GM12874 (cell line): ENCODE data around the gene AQP1.
A peak's percentile ranks its signal among the peaks of the same experiment; 100 is the strongest.

Experiments
- TF ChIP-seq, protein P1 (sequence below): IDR thresholded peaks from 2 replicates; pipeline ENCODE4 v1.5.1; 2011; ENCODE audit warnings: low read depth, mild to moderate bottlenecking, control low read depth, low read length, moderate library complexity; ENCODE audit not compliant: insufficient read depth

The AQP1 gene

DNA sequence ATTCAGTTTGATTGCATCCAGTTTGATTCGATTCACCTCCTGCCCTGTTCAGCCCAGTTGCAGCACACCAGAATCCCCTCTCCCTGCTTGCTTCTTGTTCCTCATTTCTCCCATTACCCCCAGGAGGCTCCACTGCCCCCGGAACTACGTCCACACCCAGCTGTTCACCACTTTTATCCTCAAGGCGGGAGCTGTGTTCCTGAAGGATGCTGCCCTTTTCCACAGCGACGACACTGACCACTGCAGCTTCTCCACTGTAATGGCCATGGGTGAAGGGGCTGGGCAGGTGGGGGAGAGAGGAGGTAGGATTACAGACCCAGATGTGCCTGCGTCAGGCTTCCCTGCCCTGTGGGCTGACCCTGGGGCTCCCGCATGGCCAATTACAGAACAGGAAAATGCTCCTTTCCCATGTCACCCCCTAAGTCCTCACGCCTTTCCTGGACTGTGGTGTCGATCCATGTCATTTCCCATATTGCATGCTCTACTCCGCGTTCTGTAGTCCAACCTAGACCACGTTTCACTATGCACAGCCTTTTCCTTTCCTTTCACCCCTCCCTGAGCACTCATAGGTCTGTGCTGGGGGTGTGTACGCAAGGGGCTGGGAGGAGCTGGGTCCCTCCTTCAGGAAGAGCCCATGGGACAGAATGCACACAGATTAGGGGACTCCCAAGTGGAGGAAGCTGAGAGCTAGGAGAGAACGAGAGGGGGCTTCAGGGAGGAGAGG, 60.3 kb downstream of the AQP1 start:
- TF ChIP-seq, protein P1, sequence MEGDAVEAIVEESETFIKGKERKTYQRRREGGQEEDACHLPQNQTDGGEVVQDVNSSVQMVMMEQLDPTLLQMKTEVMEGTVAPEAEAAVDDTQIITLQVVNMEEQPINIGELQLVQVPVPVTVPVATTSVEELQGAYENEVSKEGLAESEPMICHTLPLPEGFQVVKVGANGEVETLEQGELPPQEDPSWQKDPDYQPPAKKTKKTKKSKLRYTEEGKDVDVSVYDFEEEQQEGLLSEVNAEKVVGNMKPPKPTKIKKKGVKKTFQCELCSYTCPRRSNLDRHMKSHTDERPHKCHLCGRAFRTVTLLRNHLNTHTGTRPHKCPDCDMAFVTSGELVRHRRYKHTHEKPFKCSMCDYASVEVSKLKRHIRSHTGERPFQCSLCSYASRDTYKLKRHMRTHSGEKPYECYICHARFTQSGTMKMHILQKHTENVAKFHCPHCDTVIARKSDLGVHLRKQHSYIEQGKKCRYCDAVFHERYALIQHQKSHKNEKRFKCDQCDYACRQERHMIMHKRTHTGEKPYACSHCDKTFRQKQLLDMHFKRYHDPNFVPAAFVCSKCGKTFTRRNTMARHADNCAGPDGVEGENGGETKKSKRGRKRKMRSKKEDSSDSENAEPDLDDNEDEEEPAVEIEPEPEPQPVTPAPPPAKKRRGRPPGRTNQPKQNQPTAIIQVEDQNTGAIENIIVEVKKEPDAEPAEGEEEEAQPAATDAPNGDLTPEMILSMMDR = no peak

DNA sequence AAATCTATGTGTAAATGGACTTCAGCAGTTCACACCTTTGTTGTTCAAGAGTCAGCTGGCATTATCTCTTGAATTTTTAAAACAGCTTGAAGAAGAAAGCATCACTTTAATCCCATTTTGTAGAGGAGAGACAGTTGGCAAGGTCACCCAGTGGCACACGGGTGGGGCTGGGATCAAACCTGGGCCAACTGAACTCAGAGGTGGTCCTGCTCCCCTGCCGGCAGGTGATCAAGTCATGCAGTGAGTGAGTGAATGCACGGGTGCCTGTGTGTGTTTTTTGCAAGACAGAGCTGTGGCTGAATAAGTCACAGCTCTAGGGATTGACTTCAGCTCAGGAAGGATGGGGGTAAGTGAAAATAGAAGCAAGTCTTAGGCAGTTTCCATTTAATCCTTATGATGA, 61.6 kb downstream of the AQP1 start:
- TF ChIP-seq, protein P1 = no peak

DNA sequence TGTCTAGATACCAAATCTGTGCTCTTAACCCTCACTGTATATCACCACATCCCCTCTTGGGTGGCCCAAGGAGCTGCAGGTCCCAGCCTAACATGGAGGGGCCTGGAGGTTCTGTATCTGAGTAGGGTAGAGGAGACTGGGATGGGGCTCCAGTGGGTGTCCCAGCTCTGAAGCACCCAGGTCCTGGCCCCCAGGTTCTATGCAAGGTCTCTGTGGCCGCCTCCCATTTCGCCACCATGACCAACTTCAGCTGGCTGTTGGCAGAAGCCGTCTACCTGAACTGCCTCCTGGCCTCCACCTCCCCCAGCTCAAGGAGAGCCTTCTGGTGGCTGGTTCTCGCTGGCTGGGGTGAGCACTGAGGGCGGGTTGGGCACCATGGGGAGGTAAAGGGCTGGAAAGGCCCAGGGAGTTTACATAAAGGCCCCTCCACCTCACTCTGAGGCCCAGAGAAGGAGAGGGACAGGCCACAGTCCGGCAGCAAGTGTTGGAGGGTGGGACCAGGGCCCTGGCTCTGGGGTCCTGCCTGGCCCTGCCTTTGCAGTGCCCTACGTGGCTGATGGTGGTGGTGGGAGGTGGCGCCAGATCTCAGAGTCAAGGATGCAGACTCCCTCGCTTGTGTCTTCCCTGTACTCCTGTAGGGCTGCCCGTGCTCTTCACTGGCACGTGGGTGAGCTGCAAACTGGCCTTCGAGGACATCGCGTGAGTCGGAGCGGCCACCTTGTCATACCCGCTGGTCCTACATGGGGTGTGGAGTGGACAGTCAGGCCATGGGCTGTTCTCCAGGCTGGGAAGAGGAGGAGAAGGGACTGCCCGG, 62.3 kb downstream of the AQP1 start:
- TF ChIP-seq, protein P1 = no peak

DNA sequence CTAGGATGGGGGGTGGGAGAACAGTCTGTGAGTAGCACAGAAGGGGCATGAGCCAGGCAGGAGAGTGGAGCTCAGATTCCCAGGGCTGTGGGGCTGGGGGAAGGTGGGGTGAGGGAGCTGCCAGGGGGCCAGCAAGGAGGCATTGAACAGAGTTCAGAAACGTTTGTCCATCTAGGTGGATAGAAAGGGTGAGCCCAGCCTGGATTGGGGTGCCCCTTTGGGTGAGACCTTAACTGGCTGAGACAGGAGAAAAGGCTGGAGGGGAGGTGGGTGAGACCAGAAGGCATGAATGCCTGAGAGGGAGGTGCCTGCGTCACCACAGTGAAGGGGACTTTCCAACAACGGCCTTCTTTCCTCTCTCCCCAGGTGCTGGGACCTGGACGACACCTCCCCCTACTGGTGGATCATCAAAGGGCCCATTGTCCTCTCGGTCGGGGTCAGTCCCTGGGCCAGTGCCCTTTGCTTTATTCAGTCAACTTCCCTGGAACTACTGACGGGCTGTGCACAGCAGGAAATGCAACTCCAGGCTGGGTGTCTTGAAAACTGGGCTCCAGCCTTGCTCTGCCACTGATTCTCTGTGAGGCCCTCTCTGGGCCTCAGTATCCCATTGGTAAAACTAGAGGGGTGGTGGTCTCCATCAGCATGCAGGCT, 63.1 kb downstream of the AQP1 start:
- TF ChIP-seq, protein P1 = peak; percentile 92
